ENCODE data around the gene PJVK. TPM values are rescaled to one million over a fixed set of nuclear protein-coding genes. Genes with fewer than 3 reads are reported as not detected.

PJVK gene
- total and polyA plus RNA-seq, 2 of the 4 experiments (the other 2 are of a cell fraction) = 0.72 to 2.4 TPM

DNA sequence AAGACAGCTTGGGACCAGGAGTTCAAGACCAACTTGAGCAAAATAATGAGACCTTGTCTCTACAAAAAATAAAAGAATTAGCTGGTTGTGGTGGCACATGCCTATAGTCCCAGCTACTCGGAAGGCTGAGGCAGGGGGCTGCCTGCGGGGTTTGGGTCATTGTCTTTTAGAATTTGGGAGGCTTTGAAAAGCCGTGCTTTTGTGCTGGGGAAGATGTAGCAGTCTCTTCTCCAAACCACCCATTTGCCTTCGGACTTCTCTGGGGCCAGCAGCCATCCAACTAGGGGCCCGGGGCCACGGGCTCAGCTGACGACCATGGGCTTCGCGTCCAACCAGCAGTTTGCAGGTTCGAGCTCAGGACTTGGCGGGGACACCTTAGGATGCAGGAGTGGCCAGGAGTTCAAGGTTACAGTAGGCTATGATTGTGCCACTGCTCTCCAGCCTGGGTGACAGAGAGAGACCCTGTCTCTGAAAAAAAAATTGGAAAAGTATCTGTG, 6.3 kb downstream of the PJVK start:
- Histone ChIP-seq H3K9me1 (ENCODE audit: insufficient read depth, low read length) (no peaks in the 10 kb centered on the region), H3K4me1 (ENCODE audit: control insufficient read depth, insufficient read depth, low read length) (no peaks in the 10 kb centered on the region), H3K9me3 (ENCODE audit: control insufficient read depth, insufficient read depth, low read length) (no peaks in the 10 kb centered on the region), H2AK9ac (replicated peaks; ENCODE audit: low read depth, low read length, poor library complexity) (no peak overlapping the region), H4K91ac (ENCODE audit: insufficient read depth, low read depth, low read length) (no peak overlapping the region), H3K18ac (ENCODE audit: low read depth, low read length) (no peak overlapping the region), H3K14ac (replicated peaks; ENCODE audit: low read depth, low read length) (no peak overlapping the region), H3K27me3 (ENCODE audit: control insufficient read depth, insufficient read depth, low read length) (no peaks in the 10 kb centered on the region), H3K4me3 (ENCODE audit: insufficient read depth, low read depth, low read length) (no peak overlapping the region), H3K4me2 (ENCODE audit: low read depth, low read length) (no peak overlapping the region), H3K27ac (ENCODE audit: insufficient read depth, low read length) (no peak overlapping the region), H2BK5ac (ENCODE audit: low read depth, low read length, poor library complexity, severe bottlenecking) (no peak overlapping the region), H2AK5ac (ENCODE audit: low read depth, low read length) (no peak overlapping the region), H3K4ac (ENCODE audit: low read depth, low read length) (no peak overlapping the region), H3K23ac (ENCODE audit: low read depth, low read length) (no peak overlapping the region), H2BK20ac (ENCODE audit: low read depth, low read length) (no peak overlapping the region), H3K36me3 (ENCODE audit: control insufficient read depth, insufficient read depth, low read length) (no peaks in the 10 kb centered on the region), H3K79me1 (ENCODE audit: low read depth in 1 of 2, low read length in 2 of 2) (no peaks in the 10 kb centered on the region), H4K20me1 (ENCODE audit: insufficient read depth, low read length) (no peaks in the 10 kb centered on the region), H2BK15ac (ENCODE audit: low read depth, low read length) (no peak overlapping the region), H4K5ac (ENCODE audit: low read depth, low read length) (no peak overlapping the region), H2BK120ac (ENCODE audit: low read depth, low read length) (no peak overlapping the region), H2AFZ (replicated peaks; ENCODE audit: low read length, poor library complexity) (no peak overlapping the region), H3K9ac (ENCODE audit: low read depth, low read length) (no peak overlapping the region), H3K56ac (ENCODE audit: extremely low read depth, insufficient read depth, low read length) (no peak overlapping the region), H4K8ac (ENCODE audit: low read depth in 2 of 2, low read length in 2 of 2) (no peak overlapping the region)
- POLR2A ChIA-PET (ENCODE audit: unreplicated experiment) = no interaction called here
- BruUV-seq (replicated peaks) = no TSS peak
- in situ Hi-C loops (cut with MboI; ENCODE audit: low sequenced_read_pairs) (no loop called here), dilution Hi-C loops (cut with HindIII; ENCODE audit: low sequenced_read_pairs, unreplicated experiment) (no loop called here), intact Hi-C loops (cut with micrococcal nuclease) (no loop called here)
- CTCF ChIA-PET = no interaction called here
- TF ChIP-seq, protein P1, sequence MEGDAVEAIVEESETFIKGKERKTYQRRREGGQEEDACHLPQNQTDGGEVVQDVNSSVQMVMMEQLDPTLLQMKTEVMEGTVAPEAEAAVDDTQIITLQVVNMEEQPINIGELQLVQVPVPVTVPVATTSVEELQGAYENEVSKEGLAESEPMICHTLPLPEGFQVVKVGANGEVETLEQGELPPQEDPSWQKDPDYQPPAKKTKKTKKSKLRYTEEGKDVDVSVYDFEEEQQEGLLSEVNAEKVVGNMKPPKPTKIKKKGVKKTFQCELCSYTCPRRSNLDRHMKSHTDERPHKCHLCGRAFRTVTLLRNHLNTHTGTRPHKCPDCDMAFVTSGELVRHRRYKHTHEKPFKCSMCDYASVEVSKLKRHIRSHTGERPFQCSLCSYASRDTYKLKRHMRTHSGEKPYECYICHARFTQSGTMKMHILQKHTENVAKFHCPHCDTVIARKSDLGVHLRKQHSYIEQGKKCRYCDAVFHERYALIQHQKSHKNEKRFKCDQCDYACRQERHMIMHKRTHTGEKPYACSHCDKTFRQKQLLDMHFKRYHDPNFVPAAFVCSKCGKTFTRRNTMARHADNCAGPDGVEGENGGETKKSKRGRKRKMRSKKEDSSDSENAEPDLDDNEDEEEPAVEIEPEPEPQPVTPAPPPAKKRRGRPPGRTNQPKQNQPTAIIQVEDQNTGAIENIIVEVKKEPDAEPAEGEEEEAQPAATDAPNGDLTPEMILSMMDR (conservative IDR thresholded peaks at IDR 0.05; ENCODE audit: low read depth, low read length) = no peak
- TF ChIP-seq CHD1 (IDR thresholded peaks at IDR 0.05; ENCODE audit: low read depth, low read length) = no peak
- TF ChIP-seq, protein P2, sequence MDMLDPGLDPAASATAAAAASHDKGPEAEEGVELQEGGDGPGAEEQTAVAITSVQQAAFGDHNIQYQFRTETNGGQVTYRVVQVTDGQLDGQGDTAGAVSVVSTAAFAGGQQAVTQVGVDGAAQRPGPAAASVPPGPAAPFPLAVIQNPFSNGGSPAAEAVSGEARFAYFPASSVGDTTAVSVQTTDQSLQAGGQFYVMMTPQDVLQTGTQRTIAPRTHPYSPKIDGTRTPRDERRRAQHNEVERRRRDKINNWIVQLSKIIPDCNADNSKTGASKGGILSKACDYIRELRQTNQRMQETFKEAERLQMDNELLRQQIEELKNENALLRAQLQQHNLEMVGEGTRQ (IDR thresholded peaks at IDR 0.05; ENCODE audit: low read depth, low read length) = no peak
- no peak for TF ChIP-seq BHLHE40 (IDR thresholded peaks at IDR 0.05; ENCODE audit: low read depth, low read length)
- no peak for TF ChIP-seq MXI1 (IDR thresholded peaks at IDR 0.05; ENCODE audit: borderline replicate concordance, low read depth, low read length)
- no peak for TF ChIP-seq MAZ (IDR thresholded peaks at IDR 0.05; ENCODE audit: borderline replicate concordance, low read depth, low read length)
- no peak for TF ChIP-seq RAD21 (IDR thresholded peaks at IDR 0.05; ENCODE audit: low read length)
- no peak for TF ChIP-seq FOS (IDR thresholded peaks at IDR 0.05; ENCODE audit: low read depth, low read length)
- no peak for TF ChIP-seq CEBPB (IDR thresholded peaks at IDR 0.05; ENCODE audit: low read depth, low read length)
- TF ChIP-seq MAFK (IDR thresholded peaks at IDR 0.05; ENCODE audit: low read depth, low read length) = no peak
- TF ChIP-seq NFE2L2 (IDR thresholded peaks at IDR 0.05; ENCODE audit: low read depth, low read length) = no peak
- TF ChIP-seq, protein P3, sequence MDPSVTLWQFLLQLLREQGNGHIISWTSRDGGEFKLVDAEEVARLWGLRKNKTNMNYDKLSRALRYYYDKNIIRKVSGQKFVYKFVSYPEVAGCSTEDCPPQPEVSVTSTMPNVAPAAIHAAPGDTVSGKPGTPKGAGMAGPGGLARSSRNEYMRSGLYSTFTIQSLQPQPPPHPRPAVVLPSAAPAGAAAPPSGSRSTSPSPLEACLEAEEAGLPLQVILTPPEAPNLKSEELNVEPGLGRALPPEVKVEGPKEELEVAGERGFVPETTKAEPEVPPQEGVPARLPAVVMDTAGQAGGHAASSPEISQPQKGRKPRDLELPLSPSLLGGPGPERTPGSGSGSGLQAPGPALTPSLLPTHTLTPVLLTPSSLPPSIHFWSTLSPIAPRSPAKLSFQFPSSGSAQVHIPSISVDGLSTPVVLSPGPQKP (IDR thresholded peaks at IDR 0.05; ENCODE audit: borderline replicate concordance, low read depth, low read length) = no peak
- TF ChIP-seq RCOR1 (IDR thresholded peaks at IDR 0.05; ENCODE audit: insufficient replicate concordance, low read length) = no peak
- TF ChIP-seq RFX5 (IDR thresholded peaks at IDR 0.05; ENCODE audit: low read depth, low read length) = no peak
- TF ChIP-seq POLR2A (IDR thresholded peaks at IDR 0.05; ENCODE audit: low read depth, low read length) = no peak
- no CpG with 5 or more reads among the region's 11 CpGs for WGBS, 2 experiments (ENCODE audit: extremely low coverage in 2 of 2, insufficient read length in 1 of 2)
- DNase-seq (no peak), ATAC-seq (ENCODE audit: low read depth) (no peak)
